HFFc6 (cell line): ENCODE results near the gene CYTH3. TPM values are rescaled to one million over a fixed set of nuclear protein-coding genes. Genes with fewer than 3 reads are reported as not detected.

Source experiments
- DNase-seq: peaks from one replicate; pipeline ENCODE4 v3.0.0-alpha.2; 2018
- H3K27ac Mint-ChIP-seq: 2 replicates; pipeline ENCODE4 v1.8.0; 2020; ENCODE audit warnings: mild to moderate bottlenecking, mixed read lengths
- H3K27me3 Mint-ChIP-seq: 2 replicates; pipeline ENCODE4 v1.8.0; 2021; ENCODE audit warnings: mild to moderate bottlenecking, moderate library complexity, mixed read lengths; ENCODE audit not compliant: insufficient read depth
- H3K36me3 Mint-ChIP-seq: 2 replicates; pipeline ENCODE4 v1.8.0; 2021; ENCODE audit warnings: low read depth, mixed read lengths
- H3K4me1 Mint-ChIP-seq: 2 replicates; pipeline ENCODE4 v1.8.0; 2020; ENCODE audit warnings: low read depth, mixed read lengths
- H3K4me3 Mint-ChIP-seq: 2 replicates; pipeline ENCODE4 v1.8.0; 2020; ENCODE audit warnings: mild to moderate bottlenecking, moderate library complexity, mixed read lengths
- H3K9me3 Mint-ChIP-seq: 2 replicates; pipeline ENCODE4 v1.8.0; 2020; ENCODE audit warnings: mild to moderate bottlenecking, mixed read lengths
- CTCF ChIP-seq: fragments of 200-600 bp; sonication (generic); IDR thresholded peaks from 2 replicates; pipeline ENCODE4 v1.5.0; 2021; ENCODE audit warnings: antibody characterized with exemption, mild to moderate bottlenecking
- total RNA-seq, 6 experiments: library from RNA; stranded (reverse); fragmentation: NEBNext Ultra II Directional; extraction: Animal tissue kit (Norgen Biotek cat#: 25700); gene quantifications; 2 replicates in 1 of 6; 3 replicates in 5 of 6; pipeline ENCODE4 v1.2.3, GENCODE V29; 2021

CYTH3 gene
- total RNA-seq, 6 experiments from 2014 or later = 38.6 to 53.6 (median 47.9) TPM

GRCh38 chr7:6181136-6181535, 91.3 kb downstream of the CYTH3 start:
- Mint-ChIP-seq H3K36me3 (peaks cover 22% of the 10 kb centered on the region), H3K4me3 (no peak overlapping the region)

DNA sequence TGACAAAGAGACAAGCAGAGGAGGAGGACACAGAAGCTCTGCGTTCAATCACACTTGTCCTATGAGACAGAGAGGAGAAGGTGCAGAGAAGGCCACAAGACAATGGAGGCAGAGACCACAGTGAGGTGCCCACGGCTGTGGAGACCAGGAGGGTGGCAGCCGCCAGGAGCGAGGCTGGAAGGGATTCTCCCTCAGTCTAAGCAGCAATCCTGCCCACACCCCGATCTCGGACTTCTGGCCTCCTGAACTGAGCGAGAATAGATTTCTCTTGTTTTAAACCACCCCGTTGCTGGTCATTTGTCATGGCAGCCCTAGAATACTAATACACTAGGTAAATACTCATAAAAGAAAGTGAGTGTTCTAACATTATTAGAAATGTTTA, 92.1 kb downstream of the CYTH3 start:
- DNase-seq = no peak
- no peak overlapping the region; the same call in 1 of the 2 replicates for H3K27ac Mint-ChIP-seq
- peaks cover 27% of the 10 kb centered on the region for H3K4me1 Mint-ChIP-seq
- H3K4me3 Mint-ChIP-seq = no peak overlapping the region
- peaks cover 25% of the 10 kb centered on the region for H3K36me3 Mint-ChIP-seq
- peaks cover 3% of the 10 kb centered on the region for H3K27me3 Mint-ChIP-seq
- TF ChIP-seq CTCF = no peak
- no peaks in the 10 kb centered on the region for H3K9me3 Mint-ChIP-seq

More at GRCh38 chr7:6181136-6181535, 91.3 kb downstream of the CYTH3 start:
- DNase-seq = no peak
- no peak for TF ChIP-seq CTCF
- Mint-ChIP-seq H3K9me3 (no peaks in the 10 kb centered on the region), H3K4me1 (peaks cover 19% of the 10 kb centered on the region), H3K27me3 (peaks cover 3% of the 10 kb centered on the region), H3K27ac (0 out of 2 replicates have a peak overlapping the region, but pooled peaks have one; percentile 3)

- peaks cover 3% of the 10 kb centered on the region for H3K27me3 Mint-ChIP-seq
- no peak overlapping the region for H3K4me3 Mint-ChIP-seq
- no peak for DNase-seq
- no peak overlapping the region; the same call in 1 of the 2 replicates for H3K27ac Mint-ChIP-seq
- H3K36me3 Mint-ChIP-seq = peaks cover 29% of the 10 kb centered on the region
- H3K4me1 Mint-ChIP-seq = peaks cover 31% of the 10 kb centered on the region
- no peaks in the 10 kb centered on the region for H3K9me3 Mint-ChIP-seq
- TF ChIP-seq CTCF = no peak
Observed at GRCh38 chr7:6179620-6180343, 92.6 kb downstream of the CYTH3 start.

DNA sequence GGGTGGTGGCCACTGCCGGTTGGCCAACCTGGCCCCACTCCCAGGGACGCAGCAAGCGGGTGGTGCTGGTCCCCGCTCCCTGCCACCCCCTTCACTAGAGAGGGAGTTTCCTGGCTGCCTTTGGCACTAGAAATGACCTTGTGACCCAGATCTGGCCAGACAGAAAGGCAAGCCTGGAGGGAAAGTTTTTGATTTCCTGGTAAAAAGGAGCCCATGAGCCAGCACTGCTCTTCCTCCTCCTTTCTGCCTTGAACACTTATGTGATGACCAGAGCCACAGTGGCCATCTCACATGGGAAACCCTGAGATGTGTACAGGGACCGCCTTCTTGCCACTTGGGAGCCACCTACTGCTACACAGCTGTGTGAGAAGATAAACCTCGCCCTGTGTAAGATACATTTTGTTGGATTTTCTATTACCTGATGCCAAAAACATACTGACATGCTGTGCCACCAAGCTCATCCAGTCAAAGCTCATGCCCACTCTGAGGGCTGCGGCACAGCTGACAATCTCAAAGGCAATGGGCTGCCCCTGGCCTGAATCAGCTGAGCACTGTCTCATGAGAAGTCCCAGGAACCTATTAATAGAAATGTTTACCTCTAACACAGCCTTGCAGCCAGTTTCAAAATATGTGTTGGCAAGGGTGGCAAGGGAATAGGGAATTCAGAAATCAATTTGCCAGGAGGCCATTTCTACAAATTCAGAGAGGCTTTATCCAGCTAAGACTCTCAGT, 94.0 kb downstream of the CYTH3 start:
- H3K27ac Mint-ChIP-seq = peak overlapping the region; percentile 16; the same call in 1 of the 2 replicates
- H3K27me3 Mint-ChIP-seq = peaks cover 3% of the 10 kb centered on the region

GRCh38 chr7:6175645-6176044, 96.8 kb downstream of the CYTH3 start:
- H3K27ac Mint-ChIP-seq = peak overlapping the region; percentile 64
- H3K4me3 Mint-ChIP-seq = peak overlapping the region; percentile 50
- no peaks in the 10 kb centered on the region for H3K9me3 Mint-ChIP-seq
- DNase-seq = peak; percentile 56
- H3K27me3 Mint-ChIP-seq = peaks cover 3% of the 10 kb centered on the region
- peaks cover 42% of the 10 kb centered on the region for H3K36me3 Mint-ChIP-seq
- TF ChIP-seq CTCF = no peak
- peaks cover 52% of the 10 kb centered on the region for H3K4me1 Mint-ChIP-seq

More for the DNA sequence above, 94.0 kb downstream of the CYTH3 start:
- Mint-ChIP-seq H3K4me3 (no peak overlapping the region), H3K36me3 (peaks cover 34% of the 10 kb centered on the region), H3K9me3 (no peaks in the 10 kb centered on the region), H3K4me1 (peaks cover 35% of the 10 kb centered on the region)
- DNase-seq = no peak
- no peak for TF ChIP-seq CTCF
